GM21447 (cell line): ENCODE data around the gene NUDT21.
A peak's percentile ranks its signal among the peaks of the same experiment; 100 is the strongest.
"Not testable (repeated sequence)": the region's sequence is repeated elsewhere in the genome, so short reads cannot be mapped to it uniquely, and the experiment has no call there.

Experiments
- ATAC-seq: cut with Tn5 transposase; IDR thresholded peaks from one replicate; pipeline ENCODE4 v1.9.1; 2021; ENCODE audit not compliant: unreplicated experiment

The NUDT21 gene

DNA sequence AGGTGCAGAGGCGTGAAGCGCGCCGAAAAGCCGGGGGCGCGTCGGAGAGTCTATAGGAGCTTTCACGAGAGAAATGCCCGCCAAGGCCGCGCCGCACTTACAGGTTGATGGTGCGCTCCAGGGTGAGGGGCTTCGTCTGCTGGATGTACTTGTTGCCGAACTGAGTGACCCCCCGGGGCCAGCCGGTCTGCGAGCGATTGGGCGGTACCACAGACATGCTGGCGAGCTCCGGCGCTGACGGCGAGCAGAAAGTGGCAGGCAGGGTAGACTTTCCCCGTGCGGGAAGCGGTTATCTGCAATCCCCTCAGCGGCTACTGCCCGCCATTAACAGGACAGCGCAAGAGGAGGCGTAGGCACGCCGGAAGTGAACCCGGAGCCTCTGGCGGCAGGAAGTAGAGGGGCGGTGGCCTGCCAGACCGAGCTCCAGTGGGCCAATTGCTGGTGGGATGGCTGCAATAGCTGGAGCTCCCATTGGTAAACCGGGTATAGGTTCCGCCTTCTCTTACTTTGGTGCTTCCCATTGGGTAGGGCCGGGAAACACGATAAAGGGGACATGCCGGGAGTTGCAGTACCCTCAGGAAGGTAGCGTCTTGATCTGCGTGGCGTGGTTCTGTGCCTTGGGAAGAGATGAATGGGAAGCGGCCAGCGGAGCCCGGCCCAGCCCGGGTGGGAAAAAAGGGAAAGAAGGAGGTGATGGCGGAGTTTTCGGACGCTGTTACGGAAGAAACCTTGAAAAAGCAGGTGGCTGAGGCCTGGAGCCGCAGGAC is at the start of gene NUDT21, which contains the start of gene OGFOD1:
NUDT21 (minus strand) TSS at position 347 of the 767 bp plus-strand sequence; CDS start at position 217, 130 bp downstream.
OGFOD1 (plus strand) TSS at position 569 of the 767 bp plus-strand sequence; CDS start at position 628, 59 bp downstream.
- ATAC-seq, result peak; percentile 97

DNA sequence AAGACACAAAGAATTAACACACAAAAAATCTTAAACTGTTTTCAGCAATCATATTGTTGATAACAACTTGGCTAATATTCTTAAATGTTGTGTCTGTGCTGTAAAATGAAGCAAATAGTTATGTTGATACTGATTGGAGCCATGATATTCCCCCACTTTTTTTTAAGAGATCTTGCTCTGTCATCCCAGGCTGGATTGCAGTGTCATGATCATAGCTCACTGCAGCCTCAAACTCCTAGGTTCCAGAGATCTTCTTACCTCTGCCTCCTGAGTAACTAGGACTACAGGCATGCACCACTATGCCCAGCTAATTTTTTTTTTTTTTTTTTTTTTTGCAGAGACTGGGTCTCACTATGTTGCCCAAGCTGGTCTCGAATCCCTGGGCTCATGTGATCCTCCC is 42.7 kb upstream of the NUDT21 start:
- ATAC-seq, result no peak

- no peak for ATAC-seq
These were observed 42.0 kb upstream of the NUDT21 start for GRCh38 chr16:56493126-56493525.

GRCh38 chr16:56491657-56492261 is 40.6 kb upstream of the NUDT21 start:
- no peak for ATAC-seq

- not testable (repeated sequence) for ATAC-seq
These were observed 37.7 kb upstream of the NUDT21 start for GRCh38 chr16:56488868-56489267.

GRCh38 chr16:56488035-56488434 is 36.9 kb upstream of the NUDT21 start:
- no peak for ATAC-seq

DNA sequence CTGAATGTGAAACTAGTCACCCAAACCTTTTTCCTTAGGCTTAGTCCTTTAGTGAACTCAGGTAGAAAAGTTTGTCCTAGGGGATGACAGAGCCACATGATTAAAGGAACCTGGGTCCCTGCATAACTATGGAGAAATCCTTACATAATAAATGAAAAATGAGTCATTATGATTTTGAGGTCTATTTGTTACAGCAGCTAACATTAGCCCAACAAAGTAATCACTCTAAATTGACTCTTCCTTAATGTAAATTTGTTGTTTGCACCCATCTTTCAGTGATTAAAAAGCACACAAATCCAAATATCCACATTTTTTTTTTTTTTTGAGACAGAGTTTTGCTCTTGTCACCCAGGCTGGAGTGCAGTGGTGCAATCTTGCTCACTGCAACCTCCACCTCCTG is 32.3 kb upstream of the NUDT21 start:
- ATAC-seq, result no peak

DNA sequence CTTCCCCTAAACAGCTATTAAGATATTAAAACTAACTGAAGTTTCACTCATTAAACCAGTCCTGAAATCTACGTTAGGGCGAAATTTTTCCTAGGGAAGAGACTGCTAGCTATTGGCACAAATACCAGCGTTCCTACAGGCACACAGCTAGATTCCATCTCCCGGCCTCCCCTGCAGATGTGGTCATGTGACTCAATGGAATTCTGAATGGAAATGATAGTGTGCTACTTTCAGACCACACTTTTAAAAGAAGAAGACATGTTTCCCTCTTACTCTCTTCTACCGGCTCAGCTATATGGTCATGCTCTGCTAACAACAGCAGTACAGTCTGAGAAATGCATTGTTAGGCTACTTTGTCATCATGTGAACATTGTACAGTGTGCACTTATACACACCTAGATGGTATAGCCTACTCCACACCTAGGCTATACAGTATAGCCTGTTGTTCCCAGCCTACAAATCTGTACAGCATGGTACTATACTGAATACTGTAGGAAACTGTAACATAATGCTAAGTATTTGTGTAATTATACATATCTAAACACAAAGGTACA is 31.6 kb upstream of the NUDT21 start:
- no peak for ATAC-seq

DNA sequence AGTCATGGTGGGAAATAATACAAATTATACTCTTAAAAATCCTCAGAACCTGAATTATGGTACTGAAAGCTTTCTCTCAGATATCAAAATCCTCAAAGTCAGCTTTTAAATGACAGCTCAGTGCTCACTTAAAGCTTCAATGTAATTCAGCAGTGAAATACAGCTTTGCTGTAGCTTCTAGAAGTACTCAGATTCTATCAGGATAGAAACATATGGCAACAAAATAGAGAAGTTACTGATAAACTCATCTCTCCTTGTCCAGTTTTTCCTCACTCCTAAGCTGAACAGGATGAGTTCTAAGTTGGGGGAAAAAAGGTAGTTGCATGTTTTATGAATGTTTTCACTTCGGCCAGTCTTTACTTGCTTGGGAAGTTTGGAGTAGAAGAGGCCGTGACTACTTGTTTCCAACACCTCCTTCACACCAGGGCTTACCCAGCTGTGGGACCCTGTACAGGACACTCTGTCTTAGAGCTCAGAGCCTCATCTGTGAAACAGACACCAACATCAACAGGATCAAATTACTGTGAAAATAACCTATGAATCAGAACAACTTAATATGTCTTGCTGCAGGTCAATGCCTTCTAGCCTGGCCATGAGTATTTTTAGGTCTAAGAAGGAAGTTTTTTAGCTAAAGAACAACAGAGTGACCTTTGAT is 30.5 kb upstream of the NUDT21 start:
- no peak for ATAC-seq

GRCh38 chr16:56480776-56481467 is 29.8 kb upstream of the NUDT21 start:
- no peak for ATAC-seq

GRCh38 chr16:56479469-56479868 is 28.3 kb upstream of the NUDT21 start:
- no peak for ATAC-seq

GRCh38 chr16:56478281-56479049 is 27.3 kb upstream of the NUDT21 start:
- no peak for ATAC-seq

DNA sequence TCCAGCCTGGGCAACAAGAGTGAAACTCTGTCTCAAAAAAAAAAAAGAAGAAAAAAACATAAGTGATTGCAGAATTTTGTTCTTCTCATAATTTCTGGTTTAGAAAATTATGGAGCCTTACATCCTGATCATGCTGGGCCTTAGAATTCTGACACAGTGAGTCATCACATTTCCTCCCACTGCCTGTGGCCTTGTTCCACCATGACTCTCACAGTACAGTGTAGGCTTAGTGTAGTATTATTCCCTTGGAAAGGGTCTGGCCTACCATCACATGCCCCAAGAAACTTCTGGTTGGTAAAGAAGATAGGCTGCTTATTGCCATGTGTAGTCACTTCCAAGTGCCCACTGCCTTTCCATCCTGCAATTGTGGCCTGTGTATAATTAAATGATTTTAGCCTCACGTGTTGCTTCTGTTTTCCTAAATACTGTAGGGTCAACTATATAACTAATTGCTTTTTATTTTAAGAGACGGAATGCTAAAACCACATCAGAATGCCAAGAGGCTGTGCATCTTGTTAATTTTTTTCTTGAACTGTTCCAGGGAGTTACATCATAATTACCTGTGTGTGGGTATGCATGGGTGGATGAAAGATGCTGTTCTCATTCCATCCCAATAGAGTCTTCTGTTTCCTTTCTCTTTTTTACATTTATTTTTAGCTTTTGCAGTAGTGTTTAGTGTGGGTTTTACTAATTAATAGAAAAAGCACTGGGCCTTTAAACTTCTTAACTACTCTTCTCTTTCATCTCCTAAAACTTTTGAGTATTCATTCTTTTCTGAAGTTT is 26.2 kb upstream of the NUDT21 start:
- ATAC-seq, result no peak

DNA sequence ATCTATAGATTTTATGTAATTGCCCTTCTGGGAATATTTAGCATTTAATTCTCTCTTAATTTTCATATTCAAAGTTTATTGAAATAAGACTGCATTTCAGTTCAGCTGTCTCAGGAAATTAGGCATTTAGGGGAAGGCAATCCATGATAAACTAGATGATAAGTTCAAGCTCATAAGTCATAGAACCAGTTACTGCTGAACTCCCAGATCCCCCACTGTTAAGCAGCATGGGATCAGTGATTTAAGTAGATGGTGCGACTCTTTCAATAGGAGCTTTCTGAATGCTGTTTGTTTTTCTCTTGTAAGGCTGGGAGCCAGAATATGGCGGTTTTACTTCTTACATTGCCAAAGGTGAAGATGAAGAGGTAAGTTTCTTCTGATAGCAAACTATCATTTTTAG is 24.1 kb upstream of the NUDT21 start:
- no peak for ATAC-seq

- ATAC-seq, result no peak
These were observed 19.5 kb upstream of the NUDT21 start for GRCh38 chr16:56470666-56471065.

GRCh38 chr16:56470232-56470631 is 19.1 kb upstream of the NUDT21 start:
- ATAC-seq, result no peak

- ATAC-seq, result no peak
These were observed 18.6 kb upstream of the NUDT21 start for GRCh38 chr16:56469748-56470147.

DNA sequence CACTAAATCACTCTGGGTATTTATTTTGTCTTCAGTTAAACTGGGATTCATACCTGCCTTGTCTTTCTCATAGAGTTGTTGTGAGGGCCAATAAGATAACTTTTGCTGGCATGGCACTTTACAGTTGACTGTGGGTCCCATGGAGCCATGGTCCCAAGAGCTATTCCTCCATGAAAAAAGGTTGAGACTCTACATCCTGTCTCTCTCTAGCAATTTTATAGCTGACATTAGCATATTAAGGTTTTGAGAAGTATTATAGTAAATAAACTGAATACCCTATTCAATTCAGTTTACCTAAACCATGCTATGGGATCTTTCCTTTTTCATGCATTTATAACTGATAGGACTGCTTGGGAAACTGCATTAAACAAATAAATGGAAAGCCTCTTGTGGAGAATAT is 17.7 kb upstream of the NUDT21 start:
- ATAC-seq, result no peak

DNA sequence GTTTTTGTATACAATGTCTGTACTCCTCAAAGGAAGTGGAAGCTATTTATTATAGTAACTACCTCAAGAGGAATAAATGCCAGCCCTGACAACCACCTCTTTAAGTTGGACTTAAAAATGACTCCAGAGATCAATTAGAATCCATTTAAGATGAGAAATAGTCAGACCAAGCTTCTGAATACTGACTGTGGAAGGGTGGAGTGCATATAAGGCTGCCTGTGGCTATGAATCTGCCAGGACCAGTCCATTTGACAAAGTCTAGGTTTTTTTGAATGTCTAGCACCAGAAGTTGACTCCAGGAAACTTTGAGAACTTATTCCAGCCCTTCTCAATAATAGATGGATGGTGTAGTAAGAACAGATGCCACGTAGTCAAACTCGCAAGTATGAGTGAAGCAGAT is 15.2 kb upstream of the NUDT21 start:
- ATAC-seq, result no peak

GRCh38 chr16:56463153-56463552 is 12.0 kb upstream of the NUDT21 start:
- ATAC-seq, result no peak
